Measurements from ENCODE around the gene MS4A6A. TPM values are rescaled to one million over a fixed set of nuclear protein-coding genes. Genes with fewer than 3 reads are reported as not detected.

The MS4A6A gene
- polyA plus RNA-seq, 1 of the 3 experiments (the other 2 are of a cell fraction) = not detected

GRCh38 chr11:60161107-60161506, 21.8 kb downstream of the MS4A6A start:
- TF ChIP-seq IRF3 (IDR thresholded peaks at IDR 0.05; ENCODE audit: low read depth, low read length) = no peak
- TF ChIP-seq, protein P1, sequence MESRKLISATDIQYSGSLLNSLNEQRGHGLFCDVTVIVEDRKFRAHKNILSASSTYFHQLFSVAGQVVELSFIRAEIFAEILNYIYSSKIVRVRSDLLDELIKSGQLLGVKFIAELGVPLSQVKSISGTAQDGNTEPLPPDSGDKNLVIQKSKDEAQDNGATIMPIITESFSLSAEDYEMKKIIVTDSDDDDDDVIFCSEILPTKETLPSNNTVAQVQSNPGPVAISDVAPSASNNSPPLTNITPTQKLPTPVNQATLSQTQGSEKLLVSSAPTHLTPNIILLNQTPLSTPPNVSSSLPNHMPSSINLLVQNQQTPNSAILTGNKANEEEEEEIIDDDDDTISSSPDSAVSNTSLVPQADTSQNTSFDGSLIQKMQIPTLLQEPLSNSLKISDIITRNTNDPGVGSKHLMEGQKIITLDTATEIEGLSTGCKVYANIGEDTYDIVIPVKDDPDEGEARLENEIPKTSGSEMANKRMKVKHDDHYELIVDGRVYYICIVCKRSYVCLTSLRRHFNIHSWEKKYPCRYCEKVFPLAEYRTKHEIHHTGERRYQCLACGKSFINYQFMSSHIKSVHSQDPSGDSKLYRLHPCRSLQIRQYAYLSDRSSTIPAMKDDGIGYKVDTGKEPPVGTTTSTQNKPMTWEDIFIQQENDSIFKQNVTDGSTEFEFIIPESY (IDR thresholded peaks at IDR 0.05; ENCODE audit: borderline replicate concordance, low read depth) = no peak
- POLR2A ChIA-PET = no interaction called here

DNA sequence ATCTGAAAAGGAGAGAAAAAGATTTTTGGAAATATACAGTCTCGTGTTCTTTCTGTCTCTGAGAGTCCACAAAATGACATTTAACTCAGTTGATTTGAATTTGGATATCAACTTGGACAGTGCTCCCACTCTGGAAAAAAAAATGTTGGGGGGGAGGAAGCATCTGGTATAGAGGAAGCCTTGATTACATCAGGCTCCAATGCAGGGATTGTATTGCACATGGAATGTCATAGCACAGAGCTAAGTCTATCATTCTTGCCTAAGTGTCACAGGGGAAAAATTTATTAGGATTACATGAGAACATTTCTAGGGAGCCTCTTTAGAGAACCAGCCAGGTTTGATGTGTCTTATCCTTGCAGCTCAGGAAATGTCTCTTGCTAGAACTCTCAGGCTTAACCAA, 23.0 kb downstream of the MS4A6A start:
- POLR2A ChIA-PET = no interaction called here
- Histone ChIP-seq H3K4me3 (ENCODE audit: low read depth in 2 of 2, low read length in 1 of 2) (no peak overlapping the region), H3K9ac (no peak overlapping the region), H3K27me3 (ENCODE audit: insufficient read depth) (no peaks in the 10 kb centered on the region), H3K79me2 (ENCODE audit: insufficient read depth) (no peaks in the 10 kb centered on the region), H2AFZ (ENCODE audit: low read depth) (no peak overlapping the region), H3K36me3 (replicated peaks in 1 of 2; ENCODE audit: control insufficient read depth in 1 of 2, insufficient read depth in 2 of 2, low read length in 1 of 2) (no peaks in the 10 kb centered on the region), H3K4me1 (ENCODE audit: control insufficient read depth in 1 of 2, insufficient read depth in 2 of 2, low read depth in 1 of 2, low read length in 1 of 2) (no peaks in the 10 kb centered on the region), H3K27ac (ENCODE audit: low read depth in 2 of 2, low read length in 1 of 2) (no peak overlapping the region), H3F3A (replicated peaks; ENCODE audit: insufficient read depth) (no peaks in the 10 kb centered on the region), H3K4me2 (no peak overlapping the region), H4K20me1 (ENCODE audit: insufficient read depth) (no peaks in the 10 kb centered on the region), H3K9me2 (no peaks in the 10 kb centered on the region), H3K9me3 (no peaks in the 10 kb centered on the region)
- WGBS (ENCODE audit: low lambda C conversion rate) = 3% methylated on average over 1 of the region's 1 CpG
- TF ChIP-seq ELF1 (IDR thresholded peaks at IDR 0.05) (no peak), SMC3 (IDR thresholded peaks at IDR 0.05; ENCODE audit: low read depth, low read length) (no peak), SIN3A (IDR thresholded peaks at IDR 0.05; ENCODE audit: borderline replicate concordance, low read depth, low read length) (no peak), YY1 (IDR thresholded peaks at IDR 0.05; ENCODE audit: low read depth) (no peak), FOSL2 (IDR thresholded peaks at IDR 0.05; ENCODE audit: borderline replicate concordance, low read depth) (no peak), GATA2 (CRISPR knock-in tag; IDR thresholded peaks at IDR 0.05) (no peak), MXI1 (IDR thresholded peaks at IDR 0.05; ENCODE audit: low read depth, low read length) (no peak), POLR2AphosphoS5 (IDR thresholded peaks at IDR 0.05; ENCODE audit: low read depth, low read length) (no peak), RAD21 (IDR thresholded peaks at IDR 0.05; ENCODE audit: low read length) (no peak), TAF1 (IDR thresholded peaks at IDR 0.05; ENCODE audit: borderline replicate concordance, low read depth, low read length) (no peak), RCOR1 (IDR thresholded peaks at IDR 0.05; ENCODE audit: low read length) (no peak), TCF12 (IDR thresholded peaks at IDR 0.05) (no peak), JUND (IDR thresholded peaks at IDR 0.05) (no peak), MEF2A (IDR thresholded peaks at IDR 0.05; ENCODE audit: borderline replicate concordance, low read depth) (no peak), RXRA (IDR thresholded peaks at IDR 0.05; ENCODE audit: borderline replicate concordance, low read depth) (no peak)
- TF ChIP-seq, protein P1 (IDR thresholded peaks at IDR 0.05; ENCODE audit: borderline replicate concordance, low read depth) = no peak
- TF ChIP-seq, protein P2, sequence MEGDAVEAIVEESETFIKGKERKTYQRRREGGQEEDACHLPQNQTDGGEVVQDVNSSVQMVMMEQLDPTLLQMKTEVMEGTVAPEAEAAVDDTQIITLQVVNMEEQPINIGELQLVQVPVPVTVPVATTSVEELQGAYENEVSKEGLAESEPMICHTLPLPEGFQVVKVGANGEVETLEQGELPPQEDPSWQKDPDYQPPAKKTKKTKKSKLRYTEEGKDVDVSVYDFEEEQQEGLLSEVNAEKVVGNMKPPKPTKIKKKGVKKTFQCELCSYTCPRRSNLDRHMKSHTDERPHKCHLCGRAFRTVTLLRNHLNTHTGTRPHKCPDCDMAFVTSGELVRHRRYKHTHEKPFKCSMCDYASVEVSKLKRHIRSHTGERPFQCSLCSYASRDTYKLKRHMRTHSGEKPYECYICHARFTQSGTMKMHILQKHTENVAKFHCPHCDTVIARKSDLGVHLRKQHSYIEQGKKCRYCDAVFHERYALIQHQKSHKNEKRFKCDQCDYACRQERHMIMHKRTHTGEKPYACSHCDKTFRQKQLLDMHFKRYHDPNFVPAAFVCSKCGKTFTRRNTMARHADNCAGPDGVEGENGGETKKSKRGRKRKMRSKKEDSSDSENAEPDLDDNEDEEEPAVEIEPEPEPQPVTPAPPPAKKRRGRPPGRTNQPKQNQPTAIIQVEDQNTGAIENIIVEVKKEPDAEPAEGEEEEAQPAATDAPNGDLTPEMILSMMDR (IDR thresholded peaks at IDR 0.05) = no peak
- DNase-seq = no peak
- CTCF ChIA-PET = no interaction called here

More at GRCh38 chr11:60161107-60161506, 21.8 kb downstream of the MS4A6A start:
- Histone ChIP-seq H3K36me3 (replicated peaks in 1 of 2; ENCODE audit: control insufficient read depth in 1 of 2, insufficient read depth in 2 of 2, low read length in 1 of 2) (no peaks in the 10 kb centered on the region), H3F3A (replicated peaks; ENCODE audit: insufficient read depth) (no peaks in the 10 kb centered on the region), H3K9me3 (no peaks in the 10 kb centered on the region), H3K4me3 (ENCODE audit: low read depth in 2 of 2, low read length in 1 of 2) (no peak overlapping the region), H4K20me1 (ENCODE audit: insufficient read depth) (no peaks in the 10 kb centered on the region), H3K79me2 (ENCODE audit: insufficient read depth) (no peaks in the 10 kb centered on the region), H3K4me1 (ENCODE audit: control insufficient read depth in 1 of 2, insufficient read depth in 2 of 2, low read depth in 1 of 2, low read length in 1 of 2) (no peaks in the 10 kb centered on the region), H3K4me2 (no peak overlapping the region), H3K9ac (no peak overlapping the region), H3K9me2 (no peaks in the 10 kb centered on the region), H3K27ac (ENCODE audit: low read depth in 2 of 2, low read length in 1 of 2) (no peak overlapping the region), H3K27me3 (ENCODE audit: insufficient read depth) (no peaks in the 10 kb centered on the region), H2AFZ (ENCODE audit: low read depth) (no peak overlapping the region)
- 3% methylated on average over 2 of the region's 2 CpGs for WGBS (ENCODE audit: low lambda C conversion rate)
- DNase-seq = no peak
- CTCF ChIA-PET = no interaction called here
